GM20431 (cell line): ENCODE measurements around the gene ASCC3.
"Not testable (repeated sequence)": the region's sequence is repeated elsewhere in the genome, so short reads cannot be mapped to it uniquely, and the experiment has no call there.

Source experiments
- in situ Hi-C: fragments of 300-500 bp; cut with MseI, MboI; formaldehyde crosslinking; loops from one replicate; pipeline ENCODE4 v1.15.0; 2020; ENCODE audit warnings: low sequenced_read_pairs; ENCODE audit not compliant: unreplicated experiment

Gene ASCC3

DNA sequence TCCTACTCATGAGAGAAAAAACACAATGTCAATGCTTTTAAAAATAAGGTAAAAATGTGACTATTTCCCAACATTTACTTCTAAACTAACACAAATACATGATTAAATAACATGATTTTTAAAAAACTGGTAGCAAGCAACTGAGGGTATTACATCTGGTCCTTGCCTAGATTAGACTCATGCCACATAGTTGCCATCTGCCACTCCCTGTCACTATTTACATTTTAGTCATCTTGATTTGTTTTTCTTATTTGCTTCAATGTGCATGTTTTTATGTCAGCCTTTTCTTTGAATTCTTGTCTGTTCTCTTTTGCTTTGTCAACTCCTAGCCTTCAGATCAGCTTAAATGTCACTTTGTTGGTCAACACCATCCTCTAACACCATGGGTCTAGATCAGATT lies 209.4 kb downstream of the ASCC3 start:
- in situ Hi-C loops: loop anchor here (25.0 kb wide), 2 partner anchors 184 to 559 kb away; no protein-coding TSS in a partner anchor

DNA sequence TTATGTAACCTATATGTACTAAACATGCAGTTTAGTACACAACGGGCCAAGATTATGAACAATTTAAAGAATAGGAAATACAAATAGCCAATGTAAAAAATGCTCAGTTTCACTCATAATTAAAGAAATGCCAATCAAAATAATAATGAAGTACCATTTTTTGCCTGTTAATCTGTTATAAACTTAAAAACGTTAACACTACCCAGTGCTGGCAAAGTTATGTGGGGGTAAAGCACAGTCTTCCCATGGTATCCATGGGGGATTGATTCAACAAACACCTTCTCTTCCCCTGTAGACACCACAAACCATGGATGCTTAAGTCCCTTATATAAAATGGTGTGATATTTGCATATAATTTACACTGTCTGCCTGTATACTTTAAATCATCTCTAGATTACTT lies 211.1 kb downstream of the ASCC3 start:
- in situ Hi-C loops: loop anchor here (25.0 kb wide), 2 partner anchors 183 to 558 kb away; no protein-coding TSS in a partner anchor

DNA sequence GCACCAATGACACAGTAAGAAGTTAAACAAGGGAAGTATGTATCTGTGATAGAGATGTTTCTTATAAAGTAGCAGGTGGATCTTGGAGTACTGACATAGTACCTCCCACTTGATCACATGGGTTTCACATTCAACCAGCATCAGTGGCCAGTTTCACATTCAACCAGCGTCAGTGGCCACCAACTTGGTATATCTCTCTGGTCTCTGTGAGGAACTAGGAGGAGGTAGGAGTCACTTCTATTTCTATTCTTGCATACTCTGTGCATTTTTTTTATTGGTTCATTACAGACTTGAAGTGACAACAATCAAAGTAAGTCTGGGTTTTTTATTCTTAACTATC lies 216.1 kb downstream of the ASCC3 start:
- in situ Hi-C loops: loop anchor here (25.0 kb wide), 2 partner anchors 178 to 553 kb away; no protein-coding TSS in a partner anchor

DNA sequence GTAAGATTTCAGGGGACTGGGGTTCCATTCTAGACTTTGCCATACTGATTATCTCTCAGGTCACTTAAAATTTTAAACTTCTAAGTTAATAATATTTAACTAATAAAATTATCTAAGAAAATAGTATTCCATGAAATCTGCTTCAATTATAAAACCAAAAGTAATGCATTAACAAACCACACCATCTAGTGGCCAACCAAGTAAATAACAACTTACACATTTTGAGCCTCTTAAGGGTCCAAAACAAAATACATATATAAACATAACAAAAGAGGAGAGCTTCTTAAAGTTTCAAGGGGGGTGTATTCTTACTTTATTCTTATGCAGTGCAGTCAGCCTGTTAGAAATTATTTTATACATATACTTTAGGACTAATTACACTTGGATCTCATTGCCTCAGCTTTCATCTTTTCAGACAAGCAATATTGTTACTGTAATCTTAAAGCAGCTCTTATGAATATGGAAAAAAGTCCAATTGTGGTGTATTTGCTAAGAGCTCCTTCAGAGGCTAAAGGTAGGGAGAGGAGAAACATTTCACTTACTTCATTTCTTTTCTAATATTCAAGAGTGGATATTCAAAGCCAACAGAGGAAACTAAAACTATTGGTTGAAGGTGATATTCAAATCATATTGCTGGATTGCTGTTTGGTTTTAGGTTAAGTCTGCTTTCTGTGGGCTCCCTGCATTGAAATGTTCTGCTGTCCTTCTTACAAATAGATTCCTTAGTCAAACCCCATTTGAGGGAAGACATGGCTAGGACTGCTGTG lies 216.7 kb downstream of the ASCC3 start:
- in situ Hi-C loops: loop anchor here (25.0 kb wide), 2 partner anchors 177 to 552 kb away; no protein-coding TSS in a partner anchor

DNA sequence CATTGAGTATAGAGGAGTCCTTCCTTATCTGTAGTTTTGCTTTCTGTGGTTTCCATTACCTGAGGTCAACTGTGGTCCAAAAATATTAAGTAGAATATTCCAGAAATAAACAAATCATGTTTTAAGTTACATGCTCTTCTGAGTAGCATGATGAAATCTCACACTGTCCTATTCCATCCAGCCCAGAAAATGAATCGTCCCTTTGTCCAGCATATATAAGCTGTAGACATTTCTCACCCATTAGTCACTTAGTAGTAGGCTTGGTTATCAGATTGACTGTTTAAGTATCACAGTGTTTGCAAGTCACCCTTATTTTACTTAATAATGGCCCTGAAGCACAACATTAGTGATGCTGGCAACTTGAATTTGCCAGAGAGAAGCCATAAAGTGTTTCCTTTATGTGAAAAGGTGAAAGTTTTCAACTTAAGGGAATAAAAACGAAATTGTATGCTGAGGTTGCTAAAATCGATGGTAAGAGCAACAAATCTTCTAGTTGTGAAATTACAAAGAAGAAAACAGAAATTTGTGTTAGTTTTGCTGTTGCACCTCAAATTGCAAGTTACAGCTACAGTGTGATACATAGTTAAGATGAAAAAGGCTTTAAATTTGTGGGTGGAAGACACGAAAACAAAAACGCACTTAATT lies 217.8 kb downstream of the ASCC3 start:
- in situ Hi-C loops: loop anchor here (25.0 kb wide), 2 partner anchors 176 to 551 kb away; no protein-coding TSS in a partner anchor

DNA sequence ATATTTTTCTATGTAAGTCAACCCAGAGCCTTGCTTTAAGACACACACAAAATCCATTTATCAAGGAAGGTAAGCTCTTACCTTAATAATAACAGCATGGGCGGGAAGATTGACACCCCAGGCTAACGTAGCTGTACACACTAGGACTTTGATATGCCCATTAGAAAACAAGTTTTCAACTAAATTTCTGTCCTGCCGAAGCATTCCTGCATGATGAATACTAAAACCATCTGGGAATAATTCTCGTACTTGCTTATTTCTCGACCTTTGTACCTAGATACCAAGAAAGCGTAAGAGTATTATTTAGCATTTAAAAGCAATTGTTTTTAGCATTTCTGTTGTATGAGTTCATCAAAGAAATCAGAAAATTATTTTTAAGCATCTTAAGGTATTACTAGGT lies 218.9 kb downstream of the ASCC3 start:
- in situ Hi-C loops: loop anchor here (25.0 kb wide), 2 partner anchors 175 to 550 kb away; no protein-coding TSS in a partner anchor

DNA sequence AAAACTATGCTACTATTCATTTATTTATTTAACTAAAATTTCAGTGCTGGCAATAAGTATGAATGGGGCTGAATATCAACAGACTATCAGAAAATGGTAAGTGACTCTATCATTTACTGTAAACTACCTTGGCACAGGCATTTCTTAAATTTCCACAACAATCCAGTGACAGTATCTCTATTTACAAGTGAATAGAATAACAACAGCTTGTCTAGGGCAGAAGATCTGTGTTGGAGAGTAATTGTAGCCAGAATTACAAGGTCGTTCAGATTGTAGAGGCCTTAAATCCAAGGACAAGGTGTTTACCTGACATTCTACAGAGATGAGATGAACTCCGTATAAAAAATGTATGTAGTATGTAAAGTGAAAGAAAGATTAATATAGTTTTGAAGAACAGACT lies 222.6 kb downstream of the ASCC3 start:
- in situ Hi-C loops: loop anchor here (25.0 kb wide), 2 partner anchors 171 to 546 kb away; no protein-coding TSS in a partner anchor

DNA sequence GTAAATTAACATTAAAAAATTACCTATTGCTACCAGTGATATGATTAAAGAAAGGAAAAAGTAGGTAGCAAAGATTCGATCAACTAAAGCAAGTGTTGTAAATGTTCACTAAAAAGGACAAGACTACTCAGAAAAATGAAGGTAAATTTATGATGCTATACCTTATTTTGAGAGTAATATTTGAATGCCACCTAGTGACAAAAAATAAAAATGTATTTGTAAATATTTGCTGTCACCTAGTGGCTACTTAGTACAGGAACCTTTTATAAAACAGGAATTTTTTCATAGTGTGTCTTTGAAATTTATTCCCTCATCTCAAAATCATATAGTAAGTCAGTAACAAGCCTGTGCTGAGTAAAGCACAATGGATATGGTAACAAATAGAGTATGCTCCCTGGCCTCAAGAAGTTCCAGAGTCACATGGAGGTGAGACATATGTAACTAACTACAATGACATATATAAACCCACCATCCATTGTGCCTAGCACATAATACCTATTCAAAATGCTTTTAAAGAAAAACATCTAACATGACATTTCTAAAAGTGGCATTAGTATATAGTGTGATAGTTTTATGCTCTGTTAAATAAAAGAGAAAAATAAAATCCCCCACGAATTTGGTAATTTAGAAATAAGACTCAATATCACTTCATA lies 223.3 kb downstream of the ASCC3 start:
- in situ Hi-C loops: loop anchor here (25.0 kb wide), 2 partner anchors 171 to 546 kb away; no protein-coding TSS in a partner anchor

DNA sequence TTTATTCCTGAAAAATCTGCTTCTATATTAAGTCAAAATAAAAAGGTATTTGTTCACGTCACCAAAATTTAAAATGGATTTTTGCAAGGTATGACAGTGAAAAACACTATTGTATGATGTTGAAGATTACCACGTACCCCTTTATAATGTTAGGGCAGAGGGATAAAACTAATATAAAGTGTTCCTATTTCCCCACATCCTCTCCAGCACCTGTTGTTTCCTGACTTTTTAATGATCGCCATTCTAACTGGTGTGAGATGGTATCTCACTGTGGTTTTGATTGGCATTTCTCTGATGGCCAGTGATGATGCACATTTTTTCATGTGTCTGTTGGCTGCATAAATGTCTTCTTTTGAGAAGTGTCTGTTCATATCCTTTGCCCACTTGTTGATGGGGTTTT lies 240.0 kb downstream of the ASCC3 start:
- in situ Hi-C loops: not testable (repeated sequence)

DNA sequence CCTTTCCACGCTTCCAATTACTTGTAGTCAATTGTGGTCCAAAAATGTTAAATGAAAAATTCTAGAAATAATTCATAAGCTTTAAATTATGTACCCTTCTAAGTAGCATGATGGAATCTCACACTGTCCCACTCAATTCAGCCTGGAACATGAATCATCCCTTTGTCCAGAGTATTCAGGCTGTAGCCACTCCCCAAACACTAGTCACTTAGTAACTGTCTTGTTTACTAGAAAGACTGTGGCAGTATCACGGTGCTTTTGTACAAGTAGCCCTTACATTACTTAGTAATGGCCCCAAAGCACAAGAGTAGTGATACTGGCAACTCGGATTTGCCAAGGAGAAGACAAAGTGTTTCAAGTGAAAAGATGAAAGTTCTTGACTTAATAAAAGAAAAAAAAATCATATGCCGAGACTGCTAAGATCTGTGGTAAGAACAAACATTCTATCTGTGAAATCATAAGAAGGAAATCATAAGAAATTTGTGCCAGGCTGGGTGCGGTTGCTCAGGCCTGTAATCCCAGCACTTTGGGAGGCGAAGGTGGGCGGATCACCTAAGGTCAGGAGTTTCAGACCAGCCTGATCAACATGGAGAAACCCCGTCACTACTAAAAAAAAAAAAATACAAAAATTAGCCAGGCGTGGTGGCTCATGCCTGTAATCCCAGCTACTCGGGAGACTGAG lies 247.9 kb downstream of the ASCC3 start:
- in situ Hi-C loops: no loop called here

DNA sequence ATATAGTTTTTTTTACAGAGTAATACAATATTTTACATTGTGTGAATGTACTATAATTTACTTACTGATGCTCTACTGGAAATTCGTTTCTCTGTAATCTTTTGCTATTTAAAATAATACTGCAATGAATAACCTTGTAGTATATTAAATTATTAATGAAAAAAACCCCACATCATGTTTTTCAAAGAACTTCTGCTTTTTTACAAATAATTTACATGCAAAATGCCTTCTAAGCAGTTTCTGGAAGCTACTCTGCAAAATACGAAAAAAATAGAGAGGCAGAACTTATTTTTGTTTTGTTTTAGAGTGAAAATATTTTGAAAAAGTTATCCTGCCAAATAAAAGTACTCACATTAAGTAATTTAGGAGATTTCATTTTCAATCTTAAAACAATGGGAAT lies 250.6 kb downstream of the ASCC3 start:
- in situ Hi-C loops: no loop called here

DNA sequence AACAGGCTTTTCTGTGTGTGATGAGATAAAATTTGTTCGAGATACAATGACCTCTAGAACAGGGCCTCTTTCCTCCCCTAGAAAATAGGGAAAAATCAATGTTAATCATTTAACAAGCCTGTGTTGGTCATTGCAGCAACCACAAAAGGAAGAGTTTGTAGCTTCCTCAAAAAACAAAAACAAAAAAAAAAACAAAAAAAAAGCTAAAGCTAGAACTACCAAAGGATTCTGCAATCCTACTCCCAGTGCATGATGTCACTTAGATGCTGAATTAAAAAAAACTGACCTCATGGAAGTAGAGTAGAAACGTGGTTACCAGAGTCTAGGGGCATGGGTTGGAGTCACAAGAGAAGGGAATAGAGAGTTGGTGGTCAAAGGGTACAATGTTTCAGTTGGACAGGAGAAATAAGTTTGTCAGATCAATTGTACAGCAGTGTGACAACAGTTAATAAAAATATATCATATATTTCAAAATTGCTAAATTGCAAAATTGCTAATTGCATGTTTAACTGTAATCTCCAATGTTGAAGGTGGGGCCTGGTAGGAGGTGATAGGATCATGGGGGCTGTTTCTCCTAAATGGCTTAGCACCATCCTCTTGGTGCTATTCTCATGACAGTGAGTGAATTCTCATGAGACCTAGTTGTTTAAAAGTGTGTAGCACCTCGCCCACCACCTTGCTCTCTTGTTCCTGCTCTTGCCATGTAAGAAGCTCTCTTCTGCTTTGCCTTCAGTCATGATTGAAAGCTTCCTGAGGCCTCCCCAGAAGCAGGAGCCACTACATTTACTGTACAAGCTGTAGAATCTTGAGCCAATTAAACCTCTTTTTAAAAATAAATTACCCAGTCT lies 253.0 kb downstream of the ASCC3 start:
- in situ Hi-C loops: no loop called here

DNA sequence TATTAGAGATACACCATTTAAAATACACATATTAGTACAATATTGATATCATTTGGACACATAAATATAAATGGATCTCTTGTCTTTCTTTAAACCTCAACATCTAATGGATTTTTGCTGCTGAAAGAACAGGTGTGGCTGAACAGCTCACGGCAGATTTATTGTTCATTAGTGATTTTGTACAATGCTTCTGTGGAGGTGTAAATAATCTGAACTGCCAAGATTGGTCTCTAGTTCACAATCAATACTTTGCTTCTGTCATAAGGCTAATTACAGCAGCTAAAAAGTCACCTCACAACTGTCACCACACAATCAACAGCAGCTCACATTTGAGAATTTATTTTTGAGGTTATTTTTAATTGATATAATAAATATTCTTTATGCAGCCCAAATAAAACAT lies 254.4 kb downstream of the ASCC3 start:
- in situ Hi-C loops: no loop called here

DNA sequence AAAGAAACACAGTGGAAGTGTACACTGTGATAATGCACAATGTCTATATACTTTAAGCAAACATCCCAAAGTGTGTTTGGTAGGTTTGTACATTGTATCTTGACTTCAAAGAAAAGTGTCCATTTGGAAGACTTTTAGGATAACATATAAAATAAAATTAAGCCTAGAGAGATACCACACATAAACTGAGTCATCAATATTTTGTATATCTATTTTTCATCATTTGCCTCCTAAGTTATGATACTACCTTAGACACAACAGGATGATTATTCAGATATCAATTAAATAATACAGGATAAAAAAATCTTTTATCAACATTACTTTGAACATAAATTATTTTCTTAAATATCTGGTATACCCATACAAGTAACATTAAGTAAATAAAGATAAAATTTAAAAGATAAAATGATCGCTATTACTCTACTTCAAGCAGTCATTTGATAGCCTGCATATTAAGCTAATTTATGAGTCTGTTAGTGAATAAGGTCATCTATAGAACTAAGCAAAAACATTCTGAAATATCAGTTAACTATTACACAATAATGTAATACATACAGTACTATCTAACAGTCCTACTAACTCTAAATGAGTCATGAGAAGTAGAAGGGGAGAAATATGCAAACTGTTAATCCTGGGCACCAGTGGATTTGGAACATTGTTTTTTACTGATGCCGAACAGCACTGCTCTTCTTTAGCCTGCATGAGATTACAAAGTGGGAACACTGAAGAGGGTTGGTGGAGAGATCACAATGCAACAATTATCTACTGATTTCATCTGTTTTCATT lies 258.0 kb downstream of the ASCC3 start:
- in situ Hi-C loops: no loop called here

DNA sequence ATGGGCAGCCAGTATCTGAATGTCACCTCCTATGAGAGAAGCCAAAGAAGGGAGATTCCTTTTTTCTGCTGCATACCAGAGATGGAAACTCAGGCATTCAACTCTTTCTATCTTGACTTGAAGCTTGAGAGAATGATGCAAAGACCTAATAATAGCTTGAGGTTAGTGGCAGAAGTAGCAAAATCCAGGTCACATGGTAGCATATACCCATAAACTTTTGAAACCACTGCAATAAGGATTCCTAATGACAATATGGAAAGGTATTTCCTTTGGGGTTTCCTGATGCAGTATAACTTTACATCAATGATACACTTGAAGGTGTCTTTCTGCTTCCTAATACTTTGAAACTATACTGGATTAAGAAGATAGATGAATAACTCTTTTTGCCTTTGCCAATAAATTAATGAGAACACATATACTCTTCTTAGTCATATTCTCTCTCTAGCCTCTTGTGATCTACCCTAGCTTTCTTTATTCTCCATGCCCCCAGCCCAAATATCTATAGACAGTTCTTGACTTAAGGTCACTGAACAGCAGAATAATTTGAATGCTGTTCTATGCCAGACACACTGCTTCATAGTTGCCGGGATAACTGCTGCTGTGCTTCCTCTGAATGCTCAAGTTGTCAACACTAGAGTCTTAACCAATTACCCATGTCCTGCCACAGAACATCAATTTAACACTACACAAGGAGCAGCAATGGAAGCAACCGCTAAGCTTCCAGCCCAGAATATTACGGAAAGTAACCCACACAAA lies 260.9 kb downstream of the ASCC3 start:
- in situ Hi-C loops: no loop called here

DNA sequence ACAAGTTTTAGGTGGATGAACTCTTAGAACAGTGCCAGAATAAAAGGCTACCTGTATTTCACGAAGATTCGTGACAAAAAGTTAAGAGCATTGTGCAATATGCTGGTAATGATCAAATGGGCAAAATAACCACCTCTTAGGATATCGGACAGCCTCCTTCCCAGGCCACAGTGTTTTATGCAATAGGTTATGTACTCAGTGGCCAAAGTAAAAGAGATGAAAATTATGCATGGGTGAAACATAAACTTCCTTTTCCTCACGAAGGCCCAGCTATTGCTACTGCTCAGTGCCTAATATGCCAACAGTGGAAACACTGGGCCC lies 262.8 kb downstream of the ASCC3 start:
- in situ Hi-C loops: no loop called here

DNA sequence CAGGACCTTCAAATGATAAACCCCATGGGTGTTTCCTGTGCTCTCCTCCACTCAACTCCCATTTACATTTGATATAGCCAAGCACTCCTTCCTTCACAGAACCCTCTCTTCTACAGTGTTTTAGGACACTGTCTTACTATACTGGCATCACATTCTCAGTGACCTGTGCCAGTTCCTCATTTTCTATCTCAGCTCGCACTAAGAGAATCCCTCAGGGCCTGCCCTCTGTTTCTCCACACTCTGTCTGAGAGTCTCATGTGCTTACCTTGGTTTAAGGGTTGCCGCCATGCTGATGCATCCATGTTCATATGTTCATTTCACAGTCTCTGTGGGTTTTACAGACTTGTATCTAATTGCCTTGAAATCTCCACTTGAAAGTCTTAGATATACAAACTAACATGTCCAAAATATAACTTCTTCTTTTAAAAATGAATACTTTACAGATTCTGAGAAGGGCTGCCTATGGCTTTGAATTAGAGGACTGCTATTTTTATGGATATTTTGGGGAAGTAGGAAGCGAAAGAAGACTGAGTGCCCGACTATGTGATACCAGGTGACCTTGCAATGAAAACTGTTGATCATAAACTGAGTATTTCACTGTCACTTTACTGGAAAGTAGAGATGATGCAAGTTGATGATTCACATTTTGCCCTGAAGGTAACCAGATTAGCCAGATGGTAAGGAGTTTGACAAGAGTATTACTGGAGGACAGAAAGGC lies 263.3 kb downstream of the ASCC3 start:
- in situ Hi-C loops: no loop called here
